Limb (tissue), 2 donors: ENCODE measurements around the gene HCN2.

Source experiments
- DNase-seq, 2 donors: peaks; one replicate each; pipeline ENCODE4 v3.0.0-alpha.2; 2016; ENCODE audit errors: extremely low spot score in 2 of 2

Gene HCN2

GRCh38 chr19:651991-652390 is 62.3 kb downstream of the HCN2 start:
- no peak for DNase-seq

- DNase-seq = no peak
These were observed 63.0 kb downstream of the HCN2 start for GRCh38 chr19:652467-653389.

- DNase-seq = no peak
These were observed 63.7 kb downstream of the HCN2 start for GRCh38 chr19:653425-653824.

- no peak for DNase-seq
These were observed 66.0 kb downstream of the HCN2 start for GRCh38 chr19:655691-656090.

- no peak for DNase-seq
These were observed 67.3 kb downstream of the HCN2 start for GRCh38 chr19:656751-657559.

- DNase-seq = no peak
These were observed 67.9 kb downstream of the HCN2 start for GRCh38 chr19:657611-658010.

- no peak for DNase-seq
These were observed 68.6 kb downstream of the HCN2 start for GRCh38 chr19:658059-658839.

GRCh38 chr19:658916-659839 is 69.5 kb downstream of the HCN2 start:
- DNase-seq = no peak

- no peak for DNase-seq
These were observed 71.2 kb downstream of the HCN2 start for GRCh38 chr19:660793-661426.

- no peak for DNase-seq
These were observed 71.9 kb downstream of the HCN2 start for GRCh38 chr19:661427-662196.

- DNase-seq = no peak
These were observed 72.7 kb downstream of the HCN2 start for GRCh38 chr19:662207-662961.

GRCh38 chr19:662962-663681 is 73.4 kb downstream of the HCN2 start, which contains the start of gene RNF126:
RNF126 (minus strand) TSS chr19:663214; CDS start chr19:663121, 93 bp downstream.
- DNase-seq = peak; percentile 87 to 98

- no peak for DNase-seq
These were observed 74.0 kb downstream of the HCN2 start for GRCh38 chr19:663682-664117.

- DNase-seq = peak; percentile 85 to 93
These were observed 75.3 kb downstream of the HCN2 start for GRCh38 chr19:664913-665443.
